Trophoblast cell (in vitro differentiated cells and primary cell): ENCODE data around the gene A3GALT2.

Experiments used
- DNase-seq, 2 donors: peaks; one replicate each; pipeline ENCODE4 v3.0.0-alpha.2; 2016
- H2AFZ ChIP-seq: 2 replicates; pipeline ENCODE4 v1.6.1; 2013; ENCODE audit warnings: low read length, moderate library complexity, mild to moderate bottlenecking; ENCODE audit not compliant: insufficient read depth, poor library complexity
- H2AK5ac ChIP-seq: 2 replicates; pipeline ENCODE4 v1.6.1; 2013; ENCODE audit warnings: mild to moderate bottlenecking, low read length
- H2BK120ac ChIP-seq: 2 replicates; pipeline ENCODE4 v1.6.1; 2013; ENCODE audit warnings: low read length, mild to moderate bottlenecking, moderate library complexity; ENCODE audit not compliant: insufficient read depth, poor library complexity
- H2BK12ac ChIP-seq: 2 replicates; pipeline ENCODE4 v1.6.1; 2013; ENCODE audit warnings: mild to moderate bottlenecking, low read length, moderate library complexity
- H2BK5ac ChIP-seq: 2 replicates; pipeline ENCODE4 v1.6.1; 2013; ENCODE audit warnings: low read length, low read depth, moderate library complexity, mild to moderate bottlenecking; ENCODE audit not compliant: poor library complexity
- H3K14ac ChIP-seq: 2 replicates; pipeline ENCODE4 v1.6.1; 2013; ENCODE audit warnings: mild to moderate bottlenecking, low read length
- H3K18ac ChIP-seq: 2 replicates; pipeline ENCODE4 v1.6.1; 2013; ENCODE audit warnings: mild to moderate bottlenecking, low read length
- H3K23ac ChIP-seq: 2 replicates; pipeline ENCODE4 v1.6.1; 2013; ENCODE audit warnings: low read length
- H3K27ac ChIP-seq: 2 replicates; pipeline ENCODE4 v1.5.1; 2013; ENCODE audit warnings: low read depth, mild to moderate bottlenecking, inconsistent platforms, low read length, moderate library complexity
- H3K27me3 ChIP-seq: 2 replicates; pipeline ENCODE4 v1.6.1; 2013; ENCODE audit warnings: inconsistent platforms, mild to moderate bottlenecking, low read length, moderate library complexity; ENCODE audit not compliant: insufficient read depth
- H3K36me3 ChIP-seq, 2 experiments: 1 replicate in 1 of 2; 2 replicates in 1 of 2; pipeline ENCODE4 v1.6.1; 2013; ENCODE audit warnings: low read length in 2 of 2, mild to moderate bottlenecking in 2 of 2, moderate library complexity in 1 of 2; ENCODE audit not compliant: insufficient read depth in 2 of 2, control insufficient read depth in 1 of 2
- H3K4ac ChIP-seq: 2 replicates; pipeline ENCODE4 v1.6.1; 2013; ENCODE audit warnings: low read depth, mild to moderate bottlenecking, low read length, moderate library complexity
- H3K4me1 ChIP-seq, 2 experiments: 1 replicate in 1 of 2; 2 replicates in 1 of 2; pipeline ENCODE4 v1.6.1; 2013; ENCODE audit warnings: low read length in 2 of 2, mild to moderate bottlenecking in 2 of 2, moderate library complexity in 1 of 2; ENCODE audit not compliant: insufficient read depth in 2 of 2, control insufficient read depth in 1 of 2
- H3K4me2 ChIP-seq: 2 replicates; pipeline ENCODE4 v1.6.1; 2013; ENCODE audit warnings: inconsistent platforms, mild to moderate bottlenecking, low read length, moderate library complexity
- H3K4me3 ChIP-seq: 2 replicates; pipeline ENCODE4 v1.5.1; 2013; ENCODE audit warnings: mild to moderate bottlenecking, low read depth, low read length, inconsistent platforms
- H3K79me1 ChIP-seq: one replicate; pipeline ENCODE4 v1.6.1; 2013; ENCODE audit warnings: low read length
- H3K79me2 ChIP-seq: 2 replicates; pipeline ENCODE4 v1.6.1; 2013; ENCODE audit warnings: low read length, mild to moderate bottlenecking; ENCODE audit not compliant: control insufficient read depth, insufficient read depth, poor library complexity
- H3K9ac ChIP-seq: 2 replicates; pipeline ENCODE4 v1.6.1; 2013; ENCODE audit warnings: mild to moderate bottlenecking, low read length
- H3K9me3 ChIP-seq: 2 replicates; pipeline ENCODE4 v1.6.1; 2013; ENCODE audit warnings: low read depth, mild to moderate bottlenecking, control low read depth, inconsistent platforms, low read length; ENCODE audit not compliant: insufficient read depth
- H4K12ac ChIP-seq: 2 replicates; pipeline ENCODE4 v1.6.1; 2013; ENCODE audit warnings: low read depth, mild to moderate bottlenecking, low read length, moderate library complexity
- H4K8ac ChIP-seq: 2 replicates; pipeline ENCODE4 v1.6.1; 2013; ENCODE audit warnings: low read depth, mild to moderate bottlenecking, low read length, moderate library complexity
- H4K91ac ChIP-seq: one replicate; pipeline ENCODE4 v1.6.1; 2013; ENCODE audit warnings: low read depth, mild to moderate bottlenecking, low read length, moderate library complexity
- WGBS: extraction: QIAGEN DNeasy Blood & Tissue Kit; methylation state at CpG from one replicate; pipeline ENCODE4 v1.1.7; 2013; ENCODE audit warnings: missing lambda C conversion rate; ENCODE audit not compliant: insufficient read length, insufficient coverage; ENCODE audit errors: extremely low coverage; 5-methylcytosine and 5-hydroxymethylcytosine counted together

Gene A3GALT2

GRCh38 chr1:33274446-33274845 lies 46.5 kb downstream of the A3GALT2 start:
- Histone ChIP-seq H2BK12ac (no peak overlapping the region), H2AK5ac (no peak overlapping the region), H2AFZ (no peak overlapping the region), H3K36me3 (peaks cover 51 to 61% of the 10 kb centered on the region in 2 experiments), H3K27ac (no peak overlapping the region), H4K12ac (no peak overlapping the region), H2BK120ac (no peak overlapping the region), H3K4me1 (no peaks in the 10 kb centered on the region), H3K14ac (no peak overlapping the region), H3K79me1 (no peaks in the 10 kb centered on the region), H3K27me3 (no peaks in the 10 kb centered on the region), H4K8ac (no peak overlapping the region), H3K9me3 (no peaks in the 10 kb centered on the region), H3K23ac (no peak overlapping the region), H3K4ac (no peak overlapping the region), H3K4me2 (no peak overlapping the region), H3K18ac (no peak overlapping the region), H3K4me3 (no peak overlapping the region), H4K91ac (no peak overlapping the region), H3K9ac (no peak overlapping the region), H2BK5ac (no peak overlapping the region), H3K79me2 (no peaks in the 10 kb centered on the region)
- no peak for DNase-seq
- WGBS = no CpG with 5 or more reads among the region's 1 CpG

GRCh38 chr1:33273961-33274371 lies 46.9 kb downstream of the A3GALT2 start:
- Histone ChIP-seq H3K4me1 (no peaks in the 10 kb centered on the region), H2AFZ (no peak overlapping the region), H3K18ac (no peak overlapping the region), H3K4me2 (no peak overlapping the region), H2BK5ac (no peak overlapping the region), H3K4me3 (no peak overlapping the region), H2BK120ac (no peak overlapping the region), H3K23ac (no peak overlapping the region), H3K9me3 (no peaks in the 10 kb centered on the region), H3K79me2 (no peaks in the 10 kb centered on the region), H3K14ac (no peak overlapping the region), H2BK12ac (no peak overlapping the region), H4K12ac (no peak overlapping the region), H4K8ac (no peak overlapping the region), H4K91ac (no peak overlapping the region), H2AK5ac (no peak overlapping the region), H3K4ac (no peak overlapping the region), H3K27ac (no peak overlapping the region), H3K9ac (no peak overlapping the region), H3K36me3 (peaks cover 52 to 59% of the 10 kb centered on the region in 2 experiments), H3K27me3 (no peaks in the 10 kb centered on the region), H3K79me1 (no peaks in the 10 kb centered on the region)
- no CpG with 5 or more reads among the region's 7 CpGs for WGBS
- no peak for DNase-seq

GRCh38 chr1:33273406-33273805 lies 47.5 kb downstream of the A3GALT2 start:
- no peaks in the 10 kb centered on the region for H3K9me3 ChIP-seq
- H3K4me1 ChIP-seq = peaks cover 0 to 2% of the 10 kb centered on the region in 2 experiments
- peaks cover 55 to 59% of the 10 kb centered on the region in 2 experiments for H3K36me3 ChIP-seq
- H3K14ac ChIP-seq = no peak overlapping the region
- H4K12ac ChIP-seq = no peak overlapping the region
- no peaks in the 10 kb centered on the region for H3K79me1 ChIP-seq
- no peak for DNase-seq
- H2AFZ ChIP-seq = no peak overlapping the region
- no peak overlapping the region for H3K9ac ChIP-seq
- no peak overlapping the region for H3K23ac ChIP-seq
- H3K4me3 ChIP-seq = no peak overlapping the region
- H3K4me2 ChIP-seq = no peak overlapping the region
- no peaks in the 10 kb centered on the region for H3K79me2 ChIP-seq
- no peak overlapping the region for H3K18ac ChIP-seq
- no peak overlapping the region for H3K4ac ChIP-seq
- no peak overlapping the region for H2BK120ac ChIP-seq
- H2BK5ac ChIP-seq = no peak overlapping the region
- H2AK5ac ChIP-seq = no peak overlapping the region
- no CpG with 5 or more reads among the region's 3 CpGs for WGBS
- no peak overlapping the region for H4K91ac ChIP-seq
- H4K8ac ChIP-seq = no peak overlapping the region
- no peaks in the 10 kb centered on the region for H3K27me3 ChIP-seq
- no peak overlapping the region for H2BK12ac ChIP-seq
- no peak overlapping the region for H3K27ac ChIP-seq

- Histone ChIP-seq H3K79me2 (no peaks in the 10 kb centered on the region), H3K9me3 (no peaks in the 10 kb centered on the region), H3K36me3 (peaks cover 55 to 59% of the 10 kb centered on the region in 2 experiments), H2BK5ac (no peak overlapping the region), H2BK12ac (no peak overlapping the region), H3K4me2 (no peak overlapping the region), H3K9ac (no peak overlapping the region), H3K27me3 (no peaks in the 10 kb centered on the region), H2BK120ac (no peak overlapping the region), H3K18ac (no peak overlapping the region), H3K4me1 (peaks cover 0 to 3% of the 10 kb centered on the region in 2 experiments), H3K4me3 (no peak overlapping the region), H3K23ac (no peak overlapping the region), H3K4ac (no peak overlapping the region), H4K91ac (no peak overlapping the region), H4K12ac (no peak overlapping the region), H3K14ac (no peak overlapping the region), H3K27ac (no peak overlapping the region), H2AK5ac (no peak overlapping the region), H4K8ac (no peak overlapping the region), H3K79me1 (no peaks in the 10 kb centered on the region), H2AFZ (no peak overlapping the region)
- no CpG with 5 or more reads among the region's 1 CpG for WGBS
- DNase-seq = no peak
Observed at GRCh38 chr1:33272930-33273329, 48.0 kb downstream of the A3GALT2 start.
